Hematopoietic multipotent progenitor cell treated with erythropoietin and hydrocortisone succinate and interleukin-3 and kit ligand, for 15 days (in vitro differentiated cells): ENCODE results near the gene SOHLH1.

Source experiments
- DNase-seq: peaks from one replicate; pipeline ENCODE4 v3.0.0-alpha.2; 2015; ENCODE audit warnings: low spot score

SOHLH1 gene

GRCh38 chr9:135699440-135699839, at the start of gene SOHLH1:
Gene SOHLH1 (minus strand): TSS chr9:135699481. CDS start chr9:135699467, 14 bp downstream.
- no peak for DNase-seq

- DNase-seq, result no peak
Observed at GRCh38 chr9:135748676-135749075, 49.4 kb upstream of the SOHLH1 start.

- DNase-seq, result no peak
Observed at GRCh38 chr9:135747311-135747710, 48.0 kb upstream of the SOHLH1 start.

GRCh38 chr9:135746565-135746964, 47.3 kb upstream of the SOHLH1 start:
- DNase-seq, result no peak

GRCh38 chr9:135745686-135746324, 46.5 kb upstream of the SOHLH1 start:
- no peak for DNase-seq

- no peak for DNase-seq
Observed at GRCh38 chr9:135745189-135745588, 45.9 kb upstream of the SOHLH1 start.

GRCh38 chr9:135744333-135745070, 45.2 kb upstream of the SOHLH1 start:
- DNase-seq, result no peak

- no peak for DNase-seq
Observed at GRCh38 chr9:135743546-135744332, 44.5 kb upstream of the SOHLH1 start.

- DNase-seq, result no peak
Observed at GRCh38 chr9:135743021-135743420, 43.7 kb upstream of the SOHLH1 start.

GRCh38 chr9:135741276-135742219, 42.3 kb upstream of the SOHLH1 start:
- no peak for DNase-seq

- no peak for DNase-seq
Observed at GRCh38 chr9:135739271-135740220, 40.3 kb upstream of the SOHLH1 start.

GRCh38 chr9:135737840-135738521, 38.7 kb upstream of the SOHLH1 start:
- DNase-seq, result no peak

GRCh38 chr9:135736979-135737839, 37.9 kb upstream of the SOHLH1 start:
- DNase-seq, result no peak

GRCh38 chr9:135736272-135736978, 37.1 kb upstream of the SOHLH1 start:
- DNase-seq, result no peak

- no peak for DNase-seq
Observed at GRCh38 chr9:135734616-135735144, 35.4 kb upstream of the SOHLH1 start.

GRCh38 chr9:135732569-135733257, 33.4 kb upstream of the SOHLH1 start:
- no peak for DNase-seq

- DNase-seq, result no peak
Observed at GRCh38 chr9:135731454-135731853, 32.2 kb upstream of the SOHLH1 start.
